HepG2 (cell line): ENCODE results near the gene RASIP1. TPM values are rescaled to one million over a fixed set of nuclear protein-coding genes. Genes with fewer than 3 reads are reported as not detected.

ENCODE experiments used
- AGO2 ChIP-seq: fragments of 200-400 bp; formaldehyde crosslinking; optimal IDR thresholded peaks from 2 replicates; pipeline ENCODE3; 2017; ENCODE audit warnings: mild to moderate bottlenecking, low read depth, low read length, moderate library complexity
- AHR ChIP-seq: IDR thresholded peaks from 2 replicates; pipeline ENCODE4 v1.6.1; 2018; ENCODE audit warnings: missing genetic modification reagents, missing compliant biosample characterization
- HMGXB4 ChIP-seq, 2 experiments: sonication (generic) in 1 of 2; formaldehyde crosslinking in 1 of 2; IDR thresholded peaks; 2 replicates each; pipeline versions ENCODE4 v1.4.0 to v1.6.1; 2018 to 2020; ENCODE audit warnings: missing genetic modification reagents in 2 of 2, borderline replicate concordance in 1 of 2, low read depth in 1 of 2, mild to moderate bottlenecking in 1 of 2, missing biosample characterization in 1 of 2
- JUND ChIP-seq: sonication (generic); formaldehyde crosslinking; IDR thresholded peaks from 2 replicates; pipeline ENCODE4 v1.8.0; 2022; ENCODE audit warnings: mild to moderate bottlenecking, missing genetic modification reagents
- KLF11 ChIP-seq: IDR thresholded peaks from 2 replicates; pipeline ENCODE4 v1.6.1; 2016; ENCODE audit warnings: missing compliant biosample characterization
- MLXIP ChIP-seq: sonication (generic); formaldehyde crosslinking; IDR thresholded peaks from 2 replicates; pipeline ENCODE4 v1.9.0; 2021; ENCODE audit warnings: missing genetic modification reagents, borderline replicate concordance
- SIN3A ChIP-seq: IDR thresholded peaks from 2 replicates; pipeline ENCODE4 v1.6.1; 2011; ENCODE audit warnings: low read depth, mild to moderate bottlenecking, control low read depth, low read length, borderline replicate concordance
- SPEN ChIP-seq: sonication (generic); formaldehyde crosslinking; IDR thresholded peaks from 2 replicates; pipeline ENCODE4 v1.5.1; 2020; ENCODE audit warnings: low read depth, mild to moderate bottlenecking, missing genetic modification reagents
- SRSF9 ChIP-seq: fragments of 200-400 bp; formaldehyde crosslinking; IDR thresholded peaks from 2 replicates; pipeline ENCODE4 v1.6.1; 2018; ENCODE audit warnings: borderline replicate concordance, mild to moderate bottlenecking, low read depth, low read length; ENCODE audit not compliant: insufficient read depth, poor library complexity, severe bottlenecking
- THRA ChIP-seq: sonication (generic); formaldehyde crosslinking; IDR thresholded peaks from 2 replicates; pipeline ENCODE4 v1.4.0; 2020; ENCODE audit warnings: missing genetic modification reagents, borderline replicate concordance
- ZBTB38 ChIP-seq: sonication (generic); formaldehyde crosslinking; IDR thresholded peaks from 2 replicates; pipeline ENCODE4 v1.5.1; 2020; ENCODE audit warnings: mild to moderate bottlenecking, missing genetic modification reagents
- ZBTB39 ChIP-seq: sonication (generic); formaldehyde crosslinking; IDR thresholded peaks from 2 replicates; pipeline ENCODE4 v1.5.0; 2020; ENCODE audit warnings: missing genetic modification reagents
- ZNF550 ChIP-seq: sonication (generic); formaldehyde crosslinking; IDR thresholded peaks from 2 replicates; pipeline ENCODE4 v1.4.0; 2020; ENCODE audit warnings: mild to moderate bottlenecking, missing genetic modification reagents, borderline replicate concordance
- ZNF607 ChIP-seq: sonication (generic); formaldehyde crosslinking; IDR thresholded peaks from 2 replicates; pipeline ENCODE4 v1.5.1; 2020; ENCODE audit warnings: missing genetic modification reagents, mild to moderate bottlenecking, borderline replicate concordance
- ZNF691 ChIP-seq: sonication (generic); formaldehyde crosslinking; IDR thresholded peaks from 2 replicates; pipeline ENCODE4 v1.4.0; 2020; ENCODE audit warnings: missing genetic modification reagents, low read depth, mild to moderate bottlenecking, borderline replicate concordance
- ZNF720 ChIP-seq: sonication (generic); formaldehyde crosslinking; IDR thresholded peaks from 2 replicates; pipeline ENCODE4 v1.4.0; 2020; ENCODE audit warnings: missing genetic modification reagents
- ZNF75D ChIP-seq: sonication (generic); formaldehyde crosslinking; IDR thresholded peaks from 2 replicates; pipeline ENCODE4 v1.8.1; 2023; ENCODE audit warnings: missing genetic modification reagents, mild to moderate bottlenecking, borderline replicate concordance
- ZNF782 ChIP-seq: sonication (generic); formaldehyde crosslinking; IDR thresholded peaks from 2 replicates; pipeline ENCODE4 v1.4.0; 2020; ENCODE audit warnings: missing genetic modification reagents, mild to moderate bottlenecking, borderline replicate concordance
- polyA plus RNA-seq, 8 experiments: library from polyadenylated mRNA; depleted of rRNA in 3 of 8; stranded (reverse) in 7 of 8; unstranded in 1 of 8; fragments of >200 nt; fragmentation: Illumina TruSeq in 4 of 8; extraction: Trizol in 4 of 8; gene quantifications; 2 replicates each; pipeline versions ENCODE4 v1.2.1 to v1.2.3, GENCODE V29; 2011 to 2016; ENCODE audit warnings: low read depth in 4 of 8, missing spikeins in 1 of 8, mixed read lengths in 1 of 8; ENCODE audit not compliant: insufficient read depth in 1 of 8
- total RNA-seq, 5 experiments: library from RNA; depleted of rRNA; stranded (reverse); fragments of >200 nt; fragmentation: Illumina TruSeq; extraction: Trizol; gene quantifications; 2 replicates each; pipeline ENCODE4 v1.2.3, GENCODE V29; 2016; ENCODE audit warnings: low read depth in 1 of 5

RASIP1 gene
- total and polyA plus RNA-seq, 2 of the 13 experiments (the other 11 are each of a cell fraction or from before 2014, with no cell fraction given), result 0.44 to 0.58 TPM

GRCh38 chr19:48757741-48758144 lies 17.3 kb upstream of the RASIP1 start (continued):
- TF ChIP-seq ZNF550 (CRISPR knock-in tag), result no peak
- TF ChIP-seq JUND (CRISPR knock-in tag), result no peak
- no peak for TF ChIP-seq ZBTB38
- no peak for TF ChIP-seq ZNF607 (CRISPR knock-in tag)
- no peak for TF ChIP-seq ZNF720 (CRISPR knock-in tag)
- TF ChIP-seq HMGXB4 (CRISPR knock-in tag; IDR thresholded peaks at IDR 0.05; ENCODE audit: borderline replicate concordance in 1 of 2, low read depth in 1 of 2), result 0 out of 4 replicates have a peak, but pooled peaks of 1 of the 2 experiments have one; percentile 25
- no peak for TF ChIP-seq KLF11 (CRISPR knock-in tag)
- TF ChIP-seq AHR (CRISPR knock-in tag), result no peak
- TF ChIP-seq AGO2, result no peak
- TF ChIP-seq ZNF691 (CRISPR knock-in tag), result no peak
- TF ChIP-seq ZBTB39 (CRISPR knock-in tag), result no peak
- TF ChIP-seq SRSF9, result no peak
- TF ChIP-seq MLXIP (CRISPR knock-in tag), result no peak
- peak; percentile 46; the same call in 1 of the 2 replicates for TF ChIP-seq THRA (CRISPR knock-in tag)
- no peak for TF ChIP-seq ZNF782 (CRISPR knock-in tag)
- TF ChIP-seq SIN3A, result no peak
- no peak for TF ChIP-seq ZNF75D (CRISPR knock-in tag)
- TF ChIP-seq SPEN, result no peak
